Left ventricle myocardium inferior (tissue), 1 donor: ENCODE results near the gene KIAA1191. TPM values are rescaled to one million over a fixed set of nuclear protein-coding genes. Genes with fewer than 3 reads are reported as not detected.
A peak's percentile ranks its signal among the peaks of the same experiment; 100 is the strongest.

ENCODE experiments used
- DNase-seq: peaks from one replicate; pipeline ENCODE4 v3.0.0-alpha.2; 2020
- H3K27ac ChIP-seq: fragments of 200-600 bp; replicated peaks from 2 replicates; pipeline ENCODE4 v1.8.0; 2021
- H3K27me3 ChIP-seq: fragments of 200-600 bp; 2 replicates; pipeline ENCODE4 v1.8.0; 2021; ENCODE audit warnings: low read depth
- H3K36me3 ChIP-seq: fragments of 200-600 bp; 2 replicates; pipeline ENCODE4 v1.8.0; 2021
- H3K4me1 ChIP-seq: fragments of 200-600 bp; 2 replicates; pipeline ENCODE4 v1.8.0; 2021
- H3K4me3 ChIP-seq: fragments of 200-600 bp; 2 replicates; pipeline ENCODE4 v1.8.0; 2021; ENCODE audit warnings: mild to moderate bottlenecking, moderate library complexity
- H3K9me3 ChIP-seq: fragments of 200-600 bp; replicated peaks from 2 replicates; pipeline ENCODE4 v1.8.0; 2021
- CTCF ChIP-seq: fragments of 200-600 bp; IDR thresholded peaks from 2 replicates; pipeline ENCODE4 v1.8.0; 2021; ENCODE audit warnings: antibody characterized with exemption, mild to moderate bottlenecking, borderline replicate concordance
- intact Hi-C: fragments of 100-400 bp; cut with micrococcal nuclease; formaldehyde crosslinking; loops from one replicate; pipeline ENCODE4 v1.11.0; 2022
- total RNA-seq: library from RNA; stranded (reverse); fragmentation: NEBNext Ultra II Directional; extraction: Animal tissue kit (Norgen Biotek cat#: 25700); gene quantifications from one replicate; pipeline ENCODE4 v1.2.1, GENCODE V29; 2021
- donor health status: DM: no; HTN: yes; CAD: no; lungs with severe emphysema.

Gene KIAA1191
- total RNA-seq, 1 donor from 2014 or later: 91.6 TPM

- intact Hi-C loops: no loop called here
- TF ChIP-seq CTCF: no peak
- Histone ChIP-seq H3K4me1 (peaks cover 53% of the 10 kb centered on the region), H3K27ac (peak overlapping the region; percentile 37), H3K4me3 (no peak overlapping the region), H3K9me3 (no peaks in the 10 kb centered on the region), H3K27me3 (no peaks in the 10 kb centered on the region), H3K36me3 (peaks cover 57% of the 10 kb centered on the region)
- DNase-seq: no peak
Observed at GRCh38 chr5:176392526-176392925, 31.0 kb upstream of the KIAA1191 start.

- peaks cover 59% of the 10 kb centered on the region for H3K4me1 ChIP-seq
Observed at GRCh38 chr5:176391999-176392398, 30.4 kb upstream of the KIAA1191 start.

GRCh38 chr5:176391479-176391878 lies 29.9 kb upstream of the KIAA1191 start:
- no peak for TF ChIP-seq CTCF

More at GRCh38 chr5:176391999-176392398, 30.4 kb upstream of the KIAA1191 start:
- TF ChIP-seq CTCF: no peak
- Histone ChIP-seq H3K9me3 (no peaks in the 10 kb centered on the region), H3K27me3 (no peaks in the 10 kb centered on the region), H3K27ac (peak overlapping the region; percentile 37), H3K36me3 (peaks cover 54% of the 10 kb centered on the region), H3K4me3 (no peak overlapping the region)
- no peak for DNase-seq
- intact Hi-C loops: no loop called here

GRCh38 chr5:176389135-176390123 lies 27.9 kb upstream of the KIAA1191 start:
- peaks cover 42% of the 10 kb centered on the region for H3K4me1 ChIP-seq
- intact Hi-C loops: no loop called here
- DNase-seq: no peak
- no peaks in the 10 kb centered on the region for H3K9me3 ChIP-seq
- peaks cover 64% of the 10 kb centered on the region for H3K36me3 ChIP-seq
- peak overlapping the region; percentile 87 for H3K4me3 ChIP-seq
- no peak for TF ChIP-seq CTCF
- no peaks in the 10 kb centered on the region for H3K27me3 ChIP-seq
- peak overlapping the region; percentile 99 for H3K27ac ChIP-seq

More at GRCh38 chr5:176391479-176391878, 29.9 kb upstream of the KIAA1191 start:
- H3K9me3 ChIP-seq: no peaks in the 10 kb centered on the region
- peaks cover 61% of the 10 kb centered on the region for H3K4me1 ChIP-seq
- H3K4me3 ChIP-seq: no peak overlapping the region
- H3K27me3 ChIP-seq: no peaks in the 10 kb centered on the region
- intact Hi-C loops: no loop called here
- DNase-seq: no peak
- H3K36me3 ChIP-seq: peaks cover 49% of the 10 kb centered on the region
- peak overlapping the region; percentile 99 for H3K27ac ChIP-seq

GRCh38 chr5:176388444-176389134 lies 27.0 kb upstream of the KIAA1191 start, which contains the start of the genes HIGD2A and NOP16:
Gene HIGD2A, plus strand, starts transcription at chr5:176388751. Its CDS starts 69 bp downstream, at chr5:176388820.
Gene NOP16, minus strand, starts transcription at chr5:176388598. Its CDS starts 59 bp downstream, at chr5:176388539.
- peaks cover 39% of the 10 kb centered on the region for H3K4me1 ChIP-seq
- peak within 1 kb of the TSS; percentile 99 for H3K27ac ChIP-seq
- intact Hi-C loops: no loop called here
- no peaks in the 10 kb centered on the region for H3K27me3 ChIP-seq
- TF ChIP-seq CTCF: peak; percentile 26
- peak within 1 kb of the TSS; percentile 87 for H3K4me3 ChIP-seq
- no peaks in the 10 kb centered on the region for H3K9me3 ChIP-seq
- peaks cover 65% of the 10 kb centered on the region for H3K36me3 ChIP-seq
- peak; percentile 100 for DNase-seq
